H4 (cell line): ENCODE measurements around the gene CBLB. TPM values are rescaled to one million over a fixed set of nuclear protein-coding genes. Genes with fewer than 3 reads are reported as not detected.

Source experiments
- DNase-seq: peaks from one replicate; pipeline ENCODE4 v3.0.0-alpha.2; 2015; ENCODE audit warnings: low spot score
- total RNA-seq: library from RNA; depleted of rRNA; stranded (reverse); fragments of >200 nt; shearing (Covaris generic); gene quantifications from 2 replicates; pipeline ENCODE4 v1.2.3, GENCODE V29; 2014

The CBLB gene
- total RNA-seq, 1 experiment from 2014 or later: 22.5 TPM

GRCh38 chr3:105869861-105870755, 1.3 kb upstream of the CBLB start:
- DNase-seq: no peak

DNA sequence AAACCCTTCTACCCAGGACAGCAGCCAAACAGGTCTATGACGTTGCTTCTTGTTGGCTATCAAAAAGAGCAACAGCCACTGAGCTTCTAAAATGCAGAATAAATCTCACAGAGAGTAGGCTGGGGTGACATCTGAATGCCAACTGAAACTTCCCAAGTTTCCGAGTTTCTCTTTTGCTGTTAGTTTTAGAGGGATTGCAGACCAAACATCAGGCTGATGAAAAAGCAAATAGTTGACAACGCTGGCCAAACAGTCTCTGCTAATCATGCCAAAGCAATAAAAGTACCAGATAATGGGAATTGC, 670 bp upstream of the CBLB start:
- DNase-seq: no peak

GRCh38 chr3:105868431-105868741, 426 bp downstream of the CBLB start:
- DNase-seq: peak; percentile 17

- DNase-seq: no peak
These were observed 941 bp downstream of the CBLB start for GRCh38 chr3:105867712-105868430.

- DNase-seq: peak; percentile 14
These were observed 1.9 kb downstream of the CBLB start for GRCh38 chr3:105866656-105867653.

DNA sequence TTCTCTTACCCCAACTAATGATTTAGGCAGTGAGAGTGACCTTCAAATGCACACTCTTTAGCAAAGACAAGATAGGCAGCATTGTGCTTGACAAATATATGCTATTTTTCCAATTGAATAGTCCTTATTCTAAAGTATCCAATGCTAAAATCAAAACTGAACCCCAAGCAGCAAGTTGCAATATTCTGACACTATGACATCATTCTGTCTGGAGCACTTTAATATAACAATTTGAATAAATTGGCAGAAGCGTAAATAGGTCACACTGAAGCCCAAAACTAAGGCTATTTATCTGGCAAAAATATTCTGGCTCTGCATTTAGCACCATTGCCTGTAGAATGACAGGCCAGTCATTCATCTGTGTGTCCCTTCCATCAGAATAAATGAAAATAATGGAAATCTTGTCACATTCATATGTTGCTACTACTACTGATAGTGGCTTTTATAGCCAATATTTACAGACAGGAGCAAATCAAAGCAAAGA, 2.9 kb downstream of the CBLB start:
- DNase-seq: no peak

DNA sequence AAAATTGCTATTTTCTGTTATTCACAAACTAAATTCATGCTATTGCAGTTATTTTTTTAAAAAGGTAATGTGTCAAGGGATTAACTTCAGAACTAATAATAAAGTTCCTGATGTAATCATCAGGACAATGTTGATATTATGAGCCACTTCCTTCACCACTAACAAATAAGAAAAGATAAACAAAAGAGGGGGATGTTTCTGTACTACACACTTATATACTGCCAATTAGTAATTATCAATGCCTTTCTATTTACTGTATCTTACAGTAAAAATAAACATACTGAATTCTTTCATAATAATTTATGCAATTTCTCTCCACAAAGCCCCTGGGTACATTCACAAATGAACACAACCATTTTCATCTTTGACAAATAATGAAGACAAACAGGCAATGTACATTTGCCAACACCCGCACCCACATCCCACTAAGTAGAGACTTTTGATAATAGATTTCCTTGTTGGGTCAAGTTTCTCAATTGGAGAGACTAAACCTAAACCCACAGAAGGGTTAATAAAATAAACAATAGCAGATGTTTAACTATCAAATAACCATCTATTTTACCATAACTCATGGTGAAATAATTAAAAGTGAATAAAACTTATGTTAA, 3.7 kb downstream of the CBLB start:
- DNase-seq: peak; percentile 58

DNA sequence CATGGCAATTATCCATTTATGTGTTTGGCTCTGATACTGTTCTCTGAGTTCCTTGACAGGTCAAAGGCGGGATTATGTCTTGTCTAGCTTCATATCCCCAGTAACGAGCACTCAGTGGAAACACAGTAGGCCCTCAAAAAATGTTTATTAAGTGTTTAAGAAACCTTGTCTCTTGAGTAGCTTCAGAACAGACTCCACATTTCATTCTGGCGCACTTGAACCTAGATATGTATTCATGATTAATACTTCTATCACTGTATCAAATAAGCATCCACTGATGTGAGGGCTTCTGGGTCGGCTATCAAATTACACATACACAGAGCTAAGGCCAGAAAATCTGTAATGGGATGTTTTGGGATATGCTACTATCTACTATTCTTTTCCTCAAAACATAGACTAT, 4.6 kb downstream of the CBLB start:
- DNase-seq: no peak

- no peak for DNase-seq
These were observed 5.2 kb downstream of the CBLB start for GRCh38 chr3:105863608-105864007.

GRCh38 chr3:105862217-105862616, 6.6 kb downstream of the CBLB start:
- DNase-seq: no peak

DNA sequence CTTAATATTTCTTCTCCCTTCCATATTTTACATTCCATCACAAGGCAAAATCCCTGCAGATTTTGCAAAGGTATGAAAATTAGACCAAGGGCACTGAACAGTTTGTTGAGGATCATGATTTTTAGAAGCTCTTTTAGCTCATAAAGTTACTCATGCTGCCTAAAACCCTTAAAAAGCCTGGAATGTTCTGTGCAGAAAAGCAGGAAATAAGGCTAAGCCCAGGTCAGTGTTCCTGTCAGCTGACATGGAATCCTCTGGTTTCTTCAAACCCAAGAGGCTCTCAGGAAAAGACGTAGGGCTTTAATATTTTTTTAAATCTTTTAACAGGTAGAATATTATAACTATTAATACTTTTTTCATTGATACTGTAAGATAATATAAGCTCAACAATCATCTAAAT, 8.2 kb downstream of the CBLB start:
- no peak for DNase-seq

DNA sequence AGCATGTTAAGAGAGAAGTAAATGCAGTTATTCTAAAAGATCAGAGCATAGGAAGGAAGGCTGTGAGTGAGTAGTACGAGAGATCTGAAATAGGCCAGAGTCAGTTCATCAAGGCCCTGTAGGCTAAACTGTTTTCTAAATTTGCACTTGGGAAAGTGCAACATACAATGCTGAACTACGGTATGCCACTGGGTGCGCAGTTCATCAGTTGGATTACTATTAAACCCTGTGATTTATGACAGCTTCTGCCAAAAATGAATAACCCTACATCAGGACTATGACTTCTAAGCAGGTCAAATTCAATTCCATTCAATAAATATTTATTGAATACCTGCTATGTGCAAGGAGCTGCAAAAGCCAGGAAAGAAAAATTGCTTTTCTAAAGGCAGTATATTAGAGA, 10.8 kb downstream of the CBLB start:
- DNase-seq: no peak

- no peak for DNase-seq
These were observed 11.2 kb downstream of the CBLB start for GRCh38 chr3:105857601-105858000.

DNA sequence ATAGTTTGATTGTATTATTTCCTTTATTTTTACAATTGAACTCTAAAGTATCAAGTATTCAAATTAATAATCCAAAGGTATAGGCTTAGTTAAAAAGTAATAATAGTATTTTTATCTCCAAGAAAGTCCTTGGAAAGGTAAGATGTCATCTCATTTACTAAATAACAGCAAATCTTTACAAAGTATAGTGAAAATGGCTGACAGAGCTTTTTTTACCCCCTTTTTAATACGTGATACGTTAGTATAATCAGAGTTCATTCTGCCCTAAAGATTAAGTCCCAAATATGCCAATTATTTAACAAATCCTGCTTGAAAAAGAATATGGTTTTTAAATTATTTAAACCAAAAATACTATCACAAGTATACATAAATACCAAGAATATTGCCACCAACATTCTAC, 12.2 kb downstream of the CBLB start:
- DNase-seq: no peak

- DNase-seq: no peak
These were observed 14.9 kb downstream of the CBLB start for GRCh38 chr3:105853801-105854432.

GRCh38 chr3:105851582-105851981, 17.2 kb downstream of the CBLB start:
- no peak for DNase-seq

- no peak for DNase-seq
These were observed 17.6 kb downstream of the CBLB start for GRCh38 chr3:105851176-105851575.

GRCh38 chr3:105850593-105850992, 18.2 kb downstream of the CBLB start:
- DNase-seq: no peak

- no peak for DNase-seq
These were observed 20.0 kb downstream of the CBLB start for GRCh38 chr3:105848821-105849220.

GRCh38 chr3:105847865-105848264, 20.9 kb downstream of the CBLB start:
- no peak for DNase-seq

DNA sequence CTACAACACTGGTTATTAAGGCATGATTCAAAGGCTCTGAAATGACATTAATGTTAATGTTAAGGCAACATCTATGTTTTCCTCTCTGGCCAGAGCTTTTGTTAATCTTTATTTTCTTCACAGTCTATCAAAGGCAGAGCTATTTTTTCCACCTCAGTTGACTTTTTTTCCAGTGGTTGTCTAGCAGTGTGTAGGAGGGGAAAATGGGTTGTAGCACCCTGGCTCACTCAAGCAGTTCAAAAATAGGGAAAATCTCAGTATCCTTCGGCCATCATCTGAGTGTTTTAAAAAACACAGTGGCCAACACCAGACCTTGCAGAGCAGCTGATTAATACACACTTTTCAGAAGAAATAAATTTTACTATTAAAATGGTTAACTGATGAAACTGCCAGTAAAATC, 21.4 kb downstream of the CBLB start:
- no peak for DNase-seq
